Lower leg skin (tissue), 3 donors: Measurements from ENCODE around the gene POLR2E.

Source experiments
- POLR2A ChIP-seq, 2 donors: fragments of 450-650 bp; IDR thresholded peaks; one replicate each; pipeline ENCODE4 v1.6.1; 2016 to 2017; ENCODE audit warnings: antibody characterized with exemption in 2 of 2, mild to moderate bottlenecking in 1 of 2, moderate library complexity in 1 of 2
- TF ChIP-seq, protein P1 (sequence below), 3 donors: fragments of 450-650 bp; IDR thresholded peaks; one replicate each; pipeline ENCODE4 v1.5.1; 2016; ENCODE audit warnings: antibody characterized with exemption in 3 of 3, mild to moderate bottlenecking in 3 of 3, moderate library complexity in 2 of 3

- TF ChIP-seq, protein P1, sequence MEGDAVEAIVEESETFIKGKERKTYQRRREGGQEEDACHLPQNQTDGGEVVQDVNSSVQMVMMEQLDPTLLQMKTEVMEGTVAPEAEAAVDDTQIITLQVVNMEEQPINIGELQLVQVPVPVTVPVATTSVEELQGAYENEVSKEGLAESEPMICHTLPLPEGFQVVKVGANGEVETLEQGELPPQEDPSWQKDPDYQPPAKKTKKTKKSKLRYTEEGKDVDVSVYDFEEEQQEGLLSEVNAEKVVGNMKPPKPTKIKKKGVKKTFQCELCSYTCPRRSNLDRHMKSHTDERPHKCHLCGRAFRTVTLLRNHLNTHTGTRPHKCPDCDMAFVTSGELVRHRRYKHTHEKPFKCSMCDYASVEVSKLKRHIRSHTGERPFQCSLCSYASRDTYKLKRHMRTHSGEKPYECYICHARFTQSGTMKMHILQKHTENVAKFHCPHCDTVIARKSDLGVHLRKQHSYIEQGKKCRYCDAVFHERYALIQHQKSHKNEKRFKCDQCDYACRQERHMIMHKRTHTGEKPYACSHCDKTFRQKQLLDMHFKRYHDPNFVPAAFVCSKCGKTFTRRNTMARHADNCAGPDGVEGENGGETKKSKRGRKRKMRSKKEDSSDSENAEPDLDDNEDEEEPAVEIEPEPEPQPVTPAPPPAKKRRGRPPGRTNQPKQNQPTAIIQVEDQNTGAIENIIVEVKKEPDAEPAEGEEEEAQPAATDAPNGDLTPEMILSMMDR (IDR thresholded peaks at IDR 0.05) = no peak
- no peak for TF ChIP-seq POLR2A (IDR thresholded peaks at IDR 0.05)
Measured at GRCh38 chr19:1073063-1073955, 21.9 kb downstream of the POLR2E start.
